ENCODE data around the gene PLD3. TPM values are rescaled to one million over a fixed set of nuclear protein-coding genes. Genes with fewer than 3 reads are reported as not detected.

Gene PLD3
- total RNA-seq, 2 donors from 2014 or later, result 177 to 240 TPM

- TF ChIP-seq, protein P1, sequence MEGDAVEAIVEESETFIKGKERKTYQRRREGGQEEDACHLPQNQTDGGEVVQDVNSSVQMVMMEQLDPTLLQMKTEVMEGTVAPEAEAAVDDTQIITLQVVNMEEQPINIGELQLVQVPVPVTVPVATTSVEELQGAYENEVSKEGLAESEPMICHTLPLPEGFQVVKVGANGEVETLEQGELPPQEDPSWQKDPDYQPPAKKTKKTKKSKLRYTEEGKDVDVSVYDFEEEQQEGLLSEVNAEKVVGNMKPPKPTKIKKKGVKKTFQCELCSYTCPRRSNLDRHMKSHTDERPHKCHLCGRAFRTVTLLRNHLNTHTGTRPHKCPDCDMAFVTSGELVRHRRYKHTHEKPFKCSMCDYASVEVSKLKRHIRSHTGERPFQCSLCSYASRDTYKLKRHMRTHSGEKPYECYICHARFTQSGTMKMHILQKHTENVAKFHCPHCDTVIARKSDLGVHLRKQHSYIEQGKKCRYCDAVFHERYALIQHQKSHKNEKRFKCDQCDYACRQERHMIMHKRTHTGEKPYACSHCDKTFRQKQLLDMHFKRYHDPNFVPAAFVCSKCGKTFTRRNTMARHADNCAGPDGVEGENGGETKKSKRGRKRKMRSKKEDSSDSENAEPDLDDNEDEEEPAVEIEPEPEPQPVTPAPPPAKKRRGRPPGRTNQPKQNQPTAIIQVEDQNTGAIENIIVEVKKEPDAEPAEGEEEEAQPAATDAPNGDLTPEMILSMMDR (conservative IDR thresholded peaks at IDR 0.05), result no peak
- DNase-seq, result no peak
- Histone ChIP-seq H3K9ac (ENCODE audit: extremely low read depth, low read length, poor library complexity, severe bottlenecking) (no peak overlapping the region), H3K27ac (ENCODE audit: low read depth, low read length) (no peak overlapping the region), H3K4me1 (ENCODE audit: control insufficient read depth, insufficient read depth, low read length) (no peaks in the 10 kb centered on the region), H3K9me3 (ENCODE audit: control insufficient read depth, low read length) (no peaks in the 10 kb centered on the region), H3K4me3 (ENCODE audit: low read length) (no peak overlapping the region), H3K27me3 (ENCODE audit: control insufficient read depth, insufficient read depth, low read length, poor library complexity, severe bottlenecking) (no peaks in the 10 kb centered on the region), H3K36me3 (ENCODE audit: control insufficient read depth, insufficient read depth, low read length) (no peaks in the 10 kb centered on the region)
- peaks cover 43% of the 10 kb centered on the region for H3K27me3 Mint-ChIP-seq (ENCODE audit: insufficient read depth)
- H3K4me1 Mint-ChIP-seq, result no peaks in the 10 kb centered on the region
- no peak overlapping the region for H3K4me3 Mint-ChIP-seq
- H3K36me3 Mint-ChIP-seq (ENCODE audit: low read depth), result no peaks in the 10 kb centered on the region
- 93 to 94% methylated on average over 11 to 14 of the region's 14 CpGs for WGBS, 2 experiments (ENCODE audit: insufficient coverage in 1 of 2, insufficient read length in 1 of 2)
- H3K27ac Mint-ChIP-seq, result no peak overlapping the region
- H3K9me3 Mint-ChIP-seq, result no peaks in the 10 kb centered on the region
These were observed 47.5 kb downstream of the PLD3 start for GRCh38 chr19:40395956-40396355.

DNA sequence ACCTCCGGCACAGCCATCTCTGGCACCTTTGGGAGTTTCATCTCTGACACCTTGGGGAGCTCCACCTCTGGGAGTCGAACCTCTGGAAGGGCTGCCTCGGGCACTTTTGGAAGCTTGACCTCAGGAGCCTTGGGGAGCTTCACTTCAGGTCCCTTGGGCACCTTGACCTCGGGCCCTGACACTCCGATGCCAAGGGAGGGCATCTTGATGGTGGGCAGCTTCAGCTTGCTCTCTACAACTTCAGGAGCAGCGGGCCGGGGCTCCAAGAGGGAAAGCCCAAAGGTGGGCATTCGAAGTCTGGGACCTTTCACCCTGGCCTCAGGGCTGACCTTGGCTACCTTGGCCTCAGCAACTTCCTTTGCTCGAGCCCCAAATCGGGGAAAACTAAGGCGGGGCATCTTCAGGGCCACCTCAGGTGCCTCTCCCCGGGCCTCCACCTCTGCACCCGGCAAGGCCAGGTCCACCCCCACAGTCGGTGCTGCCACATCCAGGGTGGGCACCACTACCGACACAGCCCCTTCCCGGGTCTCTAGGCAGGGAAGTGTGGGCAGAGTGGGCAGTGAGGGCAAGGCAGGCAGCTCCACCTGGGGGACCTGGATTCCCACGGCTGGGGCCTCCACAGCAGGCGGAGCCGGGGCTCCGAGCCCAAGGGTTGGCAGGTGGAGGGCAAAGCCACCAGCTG, 48.5 kb downstream of the PLD3 start:
- peaks cover 45% of the 10 kb centered on the region for H3K27me3 Mint-ChIP-seq (ENCODE audit: insufficient read depth)
- Histone ChIP-seq H3K9me3 (ENCODE audit: control insufficient read depth, low read length) (no peaks in the 10 kb centered on the region), H3K36me3 (ENCODE audit: control insufficient read depth, insufficient read depth, low read length) (no peaks in the 10 kb centered on the region), H3K9ac (ENCODE audit: extremely low read depth, low read length, poor library complexity, severe bottlenecking) (no peak overlapping the region), H3K4me3 (ENCODE audit: low read length) (no peak overlapping the region), H3K27me3 (ENCODE audit: control insufficient read depth, insufficient read depth, low read length, poor library complexity, severe bottlenecking) (no peaks in the 10 kb centered on the region), H3K27ac (ENCODE audit: low read depth, low read length) (no peak overlapping the region), H3K4me1 (ENCODE audit: control insufficient read depth, insufficient read depth, low read length) (no peaks in the 10 kb centered on the region)
- H3K27ac Mint-ChIP-seq, result no peak overlapping the region
- TF ChIP-seq, protein P1 (conservative IDR thresholded peaks at IDR 0.05), result no peak
- no peaks in the 10 kb centered on the region for H3K36me3 Mint-ChIP-seq (ENCODE audit: low read depth)
- no peaks in the 10 kb centered on the region for H3K9me3 Mint-ChIP-seq
- no peak overlapping the region for H3K4me3 Mint-ChIP-seq
- 90 to 92% methylated on average over 8 to 20 of the region's 20 CpGs for WGBS, 2 experiments (ENCODE audit: insufficient coverage in 1 of 2, insufficient read length in 1 of 2)
- no peak for DNase-seq
- H3K4me1 Mint-ChIP-seq, result no peaks in the 10 kb centered on the region

DNA sequence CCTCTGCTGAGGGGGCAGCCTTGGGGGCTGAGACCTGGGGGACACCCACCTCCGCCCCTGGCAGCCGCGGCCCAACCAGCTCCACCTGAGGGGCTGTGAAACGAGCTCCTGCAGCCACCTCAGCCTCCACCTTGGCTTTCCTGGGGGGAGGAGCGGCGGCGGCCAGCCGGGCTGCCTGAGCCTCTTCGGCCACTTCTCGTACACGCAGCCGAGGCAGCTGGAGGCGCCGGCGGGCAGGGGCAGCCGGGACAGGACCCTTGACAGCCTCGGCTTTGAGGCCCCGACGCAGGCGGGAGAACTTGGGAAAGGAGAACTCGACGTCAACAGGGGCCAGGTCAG, 49.0 kb downstream of the PLD3 start:
- Mint-ChIP-seq H3K9me3 (no peaks in the 10 kb centered on the region), H3K36me3 (ENCODE audit: low read depth) (no peaks in the 10 kb centered on the region), H3K27ac (no peak overlapping the region), H3K4me1 (no peaks in the 10 kb centered on the region), H3K4me3 (no peak overlapping the region), H3K27me3 (ENCODE audit: insufficient read depth) (peaks cover 45% of the 10 kb centered on the region)
- WGBS, 2 experiments (ENCODE audit: insufficient coverage in 1 of 2, insufficient read length in 1 of 2), result 89 to 94% methylated on average over 21 to 22 of the region's 22 CpGs
- no peaks in the 10 kb centered on the region for H3K4me1 ChIP-seq (ENCODE audit: control insufficient read depth, insufficient read depth, low read length)
- no peak overlapping the region for H3K4me3 ChIP-seq (ENCODE audit: low read length)
- H3K27me3 ChIP-seq (ENCODE audit: control insufficient read depth, insufficient read depth, low read length, poor library complexity, severe bottlenecking), result no peaks in the 10 kb centered on the region
- no peak overlapping the region for H3K27ac ChIP-seq (ENCODE audit: low read depth, low read length)
- TF ChIP-seq, protein P1 (conservative IDR thresholded peaks at IDR 0.05), result no peak
- no peak for DNase-seq
- no peaks in the 10 kb centered on the region for H3K36me3 ChIP-seq (ENCODE audit: control insufficient read depth, insufficient read depth, low read length)
- no peak overlapping the region for H3K9ac ChIP-seq (ENCODE audit: extremely low read depth, low read length, poor library complexity, severe bottlenecking)
- no peaks in the 10 kb centered on the region for H3K9me3 ChIP-seq (ENCODE audit: control insufficient read depth, low read length)
